Left lung (tissue), 10 donors: ENCODE results near the gene HSD3B2. TPM values are rescaled to one million over a fixed set of nuclear protein-coding genes. Genes with fewer than 3 reads are reported as not detected.

Experiments
- ATAC-seq: fragments of 200-7000 bp; cut with Tn5 transposase; one replicate; pipeline ENCODE4 v1.9.1; 2020; ENCODE audit warnings: moderate library complexity
- DNase-seq, 4 donors: peaks; one replicate each; pipeline ENCODE4 v3.0.0-alpha.2; 2013 to 2020
- H3K27ac ChIP-seq, 2 donors: fragments of 200-600 bp; sonication (generic) in 1 of 2; one replicate each; pipeline versions ENCODE4 v1.5.0 to v1.8.0; 2020 to 2021
- H3K27me3 ChIP-seq, 2 donors: fragments of 200-600 bp; sonication (generic) in 1 of 2; one replicate each; pipeline versions ENCODE4 v1.5.0 to v1.8.0; 2020 to 2021
- H3K36me3 ChIP-seq, 2 donors: fragments of 200-600 bp; sonication (generic) in 1 of 2; one replicate each; pipeline versions ENCODE4 v1.5.0 to v1.8.0; 2020 to 2021
- H3K4me1 ChIP-seq, 2 donors: fragments of 200-600 bp; one replicate each; pipeline ENCODE4 v1.8.0; 2021
- H3K4me3 ChIP-seq, 2 donors: fragments of 200-600 bp; sonication (generic) in 1 of 2; one replicate each; pipeline versions ENCODE4 v1.5.0 to v1.8.0; 2020 to 2021; ENCODE audit warnings: mild to moderate bottlenecking in 1 of 2
- H3K9me3 ChIP-seq, 2 donors: fragments of 200-600 bp; sonication (generic) in 1 of 2; one replicate each; pipeline versions ENCODE4 v1.5.0 to v1.8.0; 2020 to 2021
- intact Hi-C, 2 donors: fragments of 100-400 bp; cut with DNase I; formaldehyde crosslinking; loops; one replicate each; pipeline versions ENCODE4 v1.11.2 to v1.14.2; 2022
- polyA plus RNA-seq, 6 donors: library from polyadenylated mRNA; unstranded; fragments of 120-200 nt; gene quantifications; one replicate each; pipeline ENCODE4 v1.2.1, GENCODE V29; 2013; ENCODE audit not compliant: insufficient read length in 6 of 6
- total RNA-seq, 2 donors: library from RNA; stranded (reverse); fragmentation: NEBNext Ultra II Directional; extraction: Animal tissue kit (Norgen Biotek cat#: 25700); gene quantifications; one replicate each; pipeline ENCODE4 v1.2.1, GENCODE V29; 2021
- TF ChIP-seq, protein P1 (sequence below), 2 donors: fragments of 200-600 bp; sonication (generic) in 1 of 2; IDR thresholded peaks; one replicate each; pipeline versions ENCODE4 v1.5.0 to v1.8.0; 2021; ENCODE audit warnings: antibody characterized with exemption in 2 of 2
- donor health status: DM: no; HTN: yes; CAD: no.
- donor health status: DM: no; HTN: no; CAD: no.

The HSD3B2 gene
- total and polyA plus RNA-seq, 8 donors = 0.17 to 0.18 (median 0.18) TPM; not detected in 5

DNA sequence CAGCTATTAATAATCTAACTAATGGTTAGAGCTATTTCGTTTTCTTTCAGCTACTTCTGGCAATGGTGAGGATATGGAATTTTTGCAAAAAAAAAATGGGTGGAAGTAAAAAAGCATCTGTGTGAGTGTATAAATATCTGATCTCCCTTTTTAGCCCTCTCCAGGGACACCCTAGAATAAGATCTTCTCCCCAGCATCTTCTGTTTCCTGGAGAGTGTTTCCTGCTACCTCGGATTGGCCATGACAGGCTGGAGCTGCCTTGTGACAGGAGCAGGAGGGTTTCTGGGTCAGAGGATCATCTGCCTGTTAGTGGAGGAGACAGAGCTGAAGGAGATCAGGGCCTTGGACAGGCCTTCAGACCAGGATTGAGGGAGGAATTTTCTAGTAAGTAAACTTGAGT lies 23.8 kb downstream of the HSD3B2 start:
- H3K9me3 ChIP-seq = no peaks in the 10 kb centered on the region
- no peak overlapping the region for H3K27ac ChIP-seq
- H3K4me3 ChIP-seq = no peak overlapping the region
- no peaks in the 10 kb centered on the region for H3K36me3 ChIP-seq
- H3K4me1 ChIP-seq = no peaks in the 10 kb centered on the region
- DNase-seq (no peak), ATAC-seq (no peak)
- TF ChIP-seq, protein P1, sequence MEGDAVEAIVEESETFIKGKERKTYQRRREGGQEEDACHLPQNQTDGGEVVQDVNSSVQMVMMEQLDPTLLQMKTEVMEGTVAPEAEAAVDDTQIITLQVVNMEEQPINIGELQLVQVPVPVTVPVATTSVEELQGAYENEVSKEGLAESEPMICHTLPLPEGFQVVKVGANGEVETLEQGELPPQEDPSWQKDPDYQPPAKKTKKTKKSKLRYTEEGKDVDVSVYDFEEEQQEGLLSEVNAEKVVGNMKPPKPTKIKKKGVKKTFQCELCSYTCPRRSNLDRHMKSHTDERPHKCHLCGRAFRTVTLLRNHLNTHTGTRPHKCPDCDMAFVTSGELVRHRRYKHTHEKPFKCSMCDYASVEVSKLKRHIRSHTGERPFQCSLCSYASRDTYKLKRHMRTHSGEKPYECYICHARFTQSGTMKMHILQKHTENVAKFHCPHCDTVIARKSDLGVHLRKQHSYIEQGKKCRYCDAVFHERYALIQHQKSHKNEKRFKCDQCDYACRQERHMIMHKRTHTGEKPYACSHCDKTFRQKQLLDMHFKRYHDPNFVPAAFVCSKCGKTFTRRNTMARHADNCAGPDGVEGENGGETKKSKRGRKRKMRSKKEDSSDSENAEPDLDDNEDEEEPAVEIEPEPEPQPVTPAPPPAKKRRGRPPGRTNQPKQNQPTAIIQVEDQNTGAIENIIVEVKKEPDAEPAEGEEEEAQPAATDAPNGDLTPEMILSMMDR (IDR thresholded peaks at IDR 0.05) = no peak
- intact Hi-C loops = no loop called here
- no peaks in the 10 kb centered on the region for H3K27me3 ChIP-seq

DNA sequence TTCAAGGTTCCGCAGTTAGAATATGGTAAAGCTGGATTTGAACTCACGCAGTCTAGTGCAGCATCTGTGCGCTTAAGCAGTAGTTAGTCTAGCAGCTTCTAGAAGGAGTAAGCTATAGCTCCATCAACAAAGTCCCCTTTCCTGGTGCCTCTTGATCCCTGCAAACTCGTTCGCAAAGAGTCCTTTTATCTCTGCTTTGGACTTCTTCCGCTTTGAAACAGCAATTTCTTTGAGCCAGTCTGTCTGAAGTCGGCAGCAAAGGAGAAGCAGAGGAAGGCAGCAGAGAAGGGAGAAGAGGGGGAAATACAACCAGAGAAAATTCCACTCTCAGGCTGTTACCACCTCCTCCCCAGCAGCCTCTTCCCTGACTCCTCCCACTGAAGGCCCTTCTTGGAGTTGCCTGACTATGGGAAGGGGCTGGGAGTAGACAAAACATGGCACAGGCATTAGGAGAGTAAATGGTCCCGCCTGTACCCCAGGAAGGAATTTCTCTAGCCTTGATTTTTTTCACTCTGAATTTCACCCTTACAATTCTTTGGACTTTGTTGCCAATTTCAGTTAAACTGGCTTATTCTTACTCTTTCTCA lies 25.9 kb downstream of the HSD3B2 start:
- TF ChIP-seq, protein P1 (IDR thresholded peaks at IDR 0.05) = no peak
- H3K4me3 ChIP-seq = no peak overlapping the region
- intact Hi-C loops = no loop called here
- no peaks in the 10 kb centered on the region for H3K9me3 ChIP-seq
- no peaks in the 10 kb centered on the region for H3K36me3 ChIP-seq
- H3K27me3 ChIP-seq = no peaks in the 10 kb centered on the region
- no peaks in the 10 kb centered on the region for H3K4me1 ChIP-seq
- H3K27ac ChIP-seq = no peak overlapping the region
- ATAC-seq = no peak
- no peak for DNase-seq

DNA sequence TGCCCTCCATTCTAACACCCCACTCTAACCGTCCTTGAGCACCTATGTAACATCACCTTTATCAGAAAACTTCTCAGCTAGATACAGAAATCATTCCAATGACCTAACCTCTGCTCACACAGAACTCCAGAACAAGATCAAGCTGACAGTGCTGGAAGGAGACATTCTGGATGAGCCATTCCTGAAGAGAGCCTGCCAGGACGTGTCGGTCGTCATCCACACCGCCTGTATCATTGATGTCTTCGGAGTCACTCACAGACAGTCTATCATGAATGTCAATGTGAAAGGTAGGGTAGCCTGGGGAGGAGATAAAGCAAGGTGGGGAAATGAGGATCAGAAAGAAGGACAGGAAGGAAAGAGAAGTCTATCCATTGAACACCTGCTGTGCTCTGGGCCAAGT lies 27.8 kb downstream of the HSD3B2 start:
- H3K4me3 ChIP-seq = no peak overlapping the region
- no peaks in the 10 kb centered on the region for H3K27me3 ChIP-seq
- no peak overlapping the region for H3K27ac ChIP-seq

DNA sequence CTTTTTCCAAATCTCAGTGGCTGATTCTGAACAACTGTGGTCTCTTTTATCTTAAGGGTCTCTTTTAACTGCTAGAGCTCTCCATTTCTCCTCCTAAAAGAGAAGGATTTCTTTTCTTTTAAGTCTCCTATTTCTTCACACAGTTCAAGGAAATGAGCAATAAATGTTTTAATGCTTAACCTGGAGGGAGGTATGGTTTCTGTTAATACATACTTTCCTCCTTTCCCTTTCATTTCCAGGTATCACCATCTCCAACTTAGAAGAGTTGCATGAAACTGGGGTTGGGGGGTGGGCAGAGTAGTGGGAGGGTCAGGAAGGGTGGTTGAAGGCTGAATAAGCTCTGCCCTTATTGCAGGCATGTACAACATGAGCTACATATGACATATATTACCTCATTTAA lies 31.4 kb downstream of the HSD3B2 start:
- intact Hi-C loops = no loop called here
- Histone ChIP-seq H3K4me1 (no peaks in the 10 kb centered on the region), H3K4me3 (no peak overlapping the region), H3K27me3 (no peaks in the 10 kb centered on the region), H3K9me3 (no peaks in the 10 kb centered on the region), H3K36me3 (no peaks in the 10 kb centered on the region), H3K27ac (no peak overlapping the region)
- no peak for ATAC-seq
- TF ChIP-seq, protein P1 (IDR thresholded peaks at IDR 0.05) = no peak
- no peak for DNase-seq

More for the DNA sequence above, 27.8 kb downstream of the HSD3B2 start:
- TF ChIP-seq, protein P1 (IDR thresholded peaks at IDR 0.05) = no peak
- no peak for DNase-seq
- Histone ChIP-seq H3K4me1 (no peaks in the 10 kb centered on the region), H3K36me3 (no peaks in the 10 kb centered on the region), H3K9me3 (no peaks in the 10 kb centered on the region)
- intact Hi-C loops = no loop called here
- no peak for ATAC-seq

DNA sequence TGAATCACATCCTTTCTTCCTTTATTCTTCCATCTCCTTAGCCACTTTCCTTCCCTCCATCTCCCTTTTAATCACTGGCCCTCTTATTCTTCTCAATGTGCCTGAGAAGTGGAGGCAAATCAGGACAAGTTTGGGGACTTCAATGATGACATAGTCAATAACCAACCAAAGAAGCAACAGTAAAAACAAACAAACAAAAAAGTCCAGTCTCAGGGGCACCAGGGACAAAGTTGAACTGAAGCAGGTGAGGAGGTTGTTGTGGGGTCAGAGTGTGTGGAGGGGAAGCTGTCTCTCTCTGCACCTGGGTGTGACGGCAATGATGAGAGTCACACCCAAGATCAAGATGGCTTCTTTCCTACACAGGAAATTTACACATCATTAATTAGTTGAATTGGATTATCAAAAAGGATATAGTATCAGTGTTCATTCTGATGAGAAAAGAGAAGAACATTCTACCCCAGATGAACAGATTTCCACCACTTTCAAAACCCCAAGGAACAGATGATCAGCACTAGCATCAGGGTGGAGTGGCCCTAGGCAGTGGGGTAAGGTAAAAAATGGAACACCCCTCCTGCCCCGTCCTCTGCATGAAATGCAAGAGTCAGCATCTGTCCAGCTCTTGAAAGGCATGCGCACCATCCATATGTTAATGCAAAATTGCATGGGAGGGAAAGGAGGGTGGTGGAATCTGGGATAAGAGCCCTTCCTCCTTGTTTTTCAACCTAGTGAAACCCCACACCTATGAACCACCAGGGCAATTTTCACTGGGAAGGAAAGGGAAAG lies 32.6 kb downstream of the HSD3B2 start:
- ATAC-seq = no peak

More for the DNA sequence above, 32.6 kb downstream of the HSD3B2 start:
- H3K27me3 ChIP-seq = no peaks in the 10 kb centered on the region
- no peaks in the 10 kb centered on the region for H3K4me1 ChIP-seq
- TF ChIP-seq, protein P1 (IDR thresholded peaks at IDR 0.05) = no peak
- DNase-seq = no peak
- H3K9me3 ChIP-seq = no peaks in the 10 kb centered on the region
- no peak overlapping the region for H3K4me3 ChIP-seq
- intact Hi-C loops = no loop called here
- no peaks in the 10 kb centered on the region for H3K36me3 ChIP-seq
- no peak overlapping the region for H3K27ac ChIP-seq
